NCI-H187 (cell line): ENCODE results near the gene TUBB2B.
"Not testable (repeated sequence)": the region's sequence is repeated elsewhere in the genome, so short reads cannot be mapped to it uniquely, and the experiment has no call there.

ENCODE experiments used
- DNase-seq, 2 experiments: peaks; one replicate each; lab custom pipeline; 2025; lab: John Stamatoyannopoulos, UW

Gene TUBB2B

DNA sequence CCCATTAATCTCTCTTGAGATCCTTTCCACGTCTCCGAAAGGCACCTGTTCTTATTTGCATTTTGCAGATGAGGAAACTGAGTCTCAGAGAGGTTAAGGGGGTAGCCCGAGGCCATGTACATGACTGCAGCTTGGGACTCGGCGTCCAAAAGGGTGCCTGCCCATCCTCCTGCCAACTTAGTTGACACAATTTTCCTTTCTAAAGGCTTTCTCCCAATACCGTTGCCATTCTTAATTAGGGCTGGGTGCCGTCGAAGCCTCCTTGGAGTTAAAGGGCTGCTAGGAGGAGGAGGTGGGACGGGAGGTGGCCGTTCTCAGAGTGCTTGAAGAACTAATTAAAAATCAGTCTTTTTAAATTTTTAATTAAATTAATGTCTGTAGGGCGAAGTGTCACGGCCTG is 30.7 kb upstream of the TUBB2B start:
- no peak for DNase-seq

DNA sequence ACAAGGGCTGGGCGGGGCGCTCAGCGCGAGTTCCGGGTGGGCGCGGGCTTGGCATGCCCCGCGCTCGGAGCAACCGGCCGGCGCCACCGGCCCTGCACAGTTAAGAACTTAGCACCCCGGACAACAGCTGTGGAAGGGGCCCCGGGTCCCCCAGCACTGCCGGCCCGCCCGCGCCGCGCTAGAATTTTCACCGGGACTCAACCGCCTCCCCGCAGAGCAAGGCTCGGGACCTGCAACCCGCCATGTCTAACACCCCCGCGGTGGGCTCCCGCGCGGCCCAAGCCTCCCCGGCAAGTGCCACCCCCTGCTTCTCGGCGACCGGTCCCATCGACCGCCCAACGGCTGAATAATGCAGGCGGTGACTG is 26.1 kb upstream of the TUBB2B start:
- no peak for DNase-seq

DNA sequence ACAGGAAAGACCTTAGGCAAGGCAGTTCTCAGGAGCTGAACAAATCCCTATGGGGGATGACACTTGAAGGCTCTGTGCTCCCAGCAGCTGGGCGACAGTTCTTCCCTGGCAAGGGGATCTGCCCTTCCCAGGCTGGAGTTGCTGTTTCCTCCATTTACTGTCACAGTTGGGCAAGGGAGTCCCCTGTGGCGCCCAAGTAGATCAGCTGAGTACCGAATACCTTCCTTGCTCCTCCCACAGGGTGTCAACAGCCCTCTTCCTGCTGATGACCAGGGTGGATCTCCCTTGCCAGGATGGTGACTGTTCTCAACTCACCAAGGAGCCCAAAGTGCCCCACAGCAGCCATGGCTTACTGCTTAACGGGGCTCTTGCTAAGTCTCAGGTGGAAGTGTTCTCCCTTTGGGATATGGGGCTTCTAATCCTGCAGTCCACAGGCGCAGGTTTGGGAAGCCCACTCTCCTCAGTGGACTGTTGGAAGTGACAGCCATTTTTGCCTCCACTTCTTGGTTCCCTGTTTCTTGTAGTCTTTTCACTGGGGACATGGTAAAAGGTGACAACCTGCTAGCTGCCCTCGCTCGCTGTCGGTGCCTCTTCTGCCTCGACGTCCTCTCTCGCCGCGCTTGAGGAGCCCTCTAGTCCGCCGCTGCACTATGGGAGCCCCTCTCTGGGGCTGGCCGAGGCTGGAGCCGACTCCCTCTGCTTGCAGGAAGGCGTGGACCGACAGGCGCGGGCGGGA is 25.6 kb upstream of the TUBB2B start:
- DNase-seq = no peak

DNA sequence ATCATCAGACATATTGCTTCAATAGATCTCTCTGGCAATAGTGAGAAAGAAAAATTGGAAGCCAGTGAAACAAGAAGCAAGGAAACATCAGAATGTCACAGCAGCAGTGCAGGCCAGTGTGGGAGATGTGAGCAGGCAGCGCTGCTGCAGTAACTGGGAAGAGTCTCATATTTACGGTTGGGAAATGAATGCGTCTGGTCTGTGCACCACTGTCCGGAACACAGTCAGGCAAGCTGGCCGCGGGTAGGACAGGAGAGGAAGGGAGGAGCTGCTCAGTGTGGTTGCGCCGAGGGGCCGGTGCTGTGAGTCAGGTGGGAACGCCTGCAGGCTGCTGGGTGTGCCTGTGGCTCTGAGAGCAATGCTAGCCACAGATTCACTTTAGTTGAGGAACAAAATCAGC is 24.9 kb upstream of the TUBB2B start:
- DNase-seq = no peak

DNA sequence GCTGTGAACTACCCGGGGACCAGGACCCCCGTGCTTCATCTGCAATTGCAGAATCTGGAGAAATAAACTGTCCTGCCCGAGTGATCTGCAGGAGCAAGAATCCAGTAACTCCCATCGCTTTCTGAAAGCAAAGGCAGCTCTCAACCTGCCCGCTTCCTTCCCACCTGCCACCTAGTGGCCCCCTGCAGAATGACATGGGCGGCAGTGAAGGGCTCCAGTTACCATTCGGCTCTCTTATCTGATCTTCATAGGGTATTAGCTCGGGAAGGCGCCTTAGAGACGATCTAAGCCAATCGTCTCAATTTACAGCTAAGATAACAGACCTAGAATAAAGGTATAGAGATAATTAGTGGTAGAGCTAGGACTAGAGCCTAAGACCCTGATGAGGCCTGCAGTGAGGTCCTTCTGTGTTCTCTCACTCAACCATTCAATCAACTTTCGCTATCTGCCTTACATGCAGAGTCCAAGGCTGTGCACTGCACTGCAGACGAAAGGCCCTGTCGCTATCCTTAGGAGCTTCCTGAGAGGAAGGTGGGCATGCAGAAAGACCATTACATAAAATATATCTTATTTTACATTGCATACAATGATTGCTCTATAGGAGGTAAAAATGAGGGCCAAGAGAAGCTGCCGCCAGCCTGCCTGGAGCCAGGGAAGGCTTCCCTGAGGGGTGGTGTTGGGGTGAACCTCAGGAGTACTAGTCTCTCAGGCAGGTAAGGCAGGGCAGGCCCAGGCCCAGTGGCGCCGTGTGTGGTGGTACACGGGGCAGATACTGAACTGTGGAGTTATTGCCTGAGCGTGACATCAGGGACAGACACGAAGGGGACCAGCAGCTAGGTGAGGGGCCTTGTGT is 24.2 kb upstream of the TUBB2B start:
- peak; percentile 68 to 84 for DNase-seq

DNA sequence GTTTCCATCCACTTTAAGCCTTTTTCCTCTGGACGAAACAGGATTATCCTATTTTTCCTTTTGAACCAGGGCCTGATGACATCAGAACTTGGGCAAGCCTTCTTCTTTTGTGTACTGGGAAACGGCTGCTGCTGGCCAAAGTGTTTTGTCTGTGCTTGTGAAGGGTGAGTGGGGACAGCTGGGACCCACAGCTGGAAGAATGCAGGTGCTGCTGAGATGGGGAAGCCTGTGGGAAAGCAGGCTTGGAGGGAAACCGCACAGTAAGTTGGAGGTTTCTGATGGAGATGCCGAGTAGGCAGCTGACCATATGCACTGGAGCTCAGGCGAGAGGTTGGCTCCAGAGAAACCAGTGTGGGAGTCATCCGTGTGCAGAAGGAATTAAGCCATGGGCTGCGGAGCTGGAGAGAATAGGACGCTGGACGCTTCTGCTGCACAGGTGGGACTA is 22.8 kb upstream of the TUBB2B start:
- peak in 1 of 2 experiments; percentile 10 for DNase-seq

DNA sequence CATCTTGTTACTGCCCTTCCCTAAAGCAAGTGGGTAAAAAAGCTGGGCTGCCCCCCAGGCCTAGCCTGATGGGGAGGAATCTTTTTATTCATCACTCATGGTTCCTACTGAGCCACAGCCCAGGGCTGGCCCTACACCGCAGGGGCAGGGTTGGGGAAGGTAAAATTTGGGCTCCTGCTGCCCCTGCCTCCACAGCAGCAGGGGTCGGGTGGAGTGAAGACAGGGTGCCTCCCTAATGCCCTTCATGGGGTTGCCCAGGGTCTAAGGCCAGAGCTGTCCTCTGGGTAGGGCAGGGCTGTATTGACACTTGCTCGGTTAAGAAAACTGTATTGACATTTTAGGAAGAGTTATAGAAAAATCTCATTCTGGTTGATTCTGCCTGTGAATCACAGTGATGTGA is 22.4 kb upstream of the TUBB2B start:
- no peak for DNase-seq

DNA sequence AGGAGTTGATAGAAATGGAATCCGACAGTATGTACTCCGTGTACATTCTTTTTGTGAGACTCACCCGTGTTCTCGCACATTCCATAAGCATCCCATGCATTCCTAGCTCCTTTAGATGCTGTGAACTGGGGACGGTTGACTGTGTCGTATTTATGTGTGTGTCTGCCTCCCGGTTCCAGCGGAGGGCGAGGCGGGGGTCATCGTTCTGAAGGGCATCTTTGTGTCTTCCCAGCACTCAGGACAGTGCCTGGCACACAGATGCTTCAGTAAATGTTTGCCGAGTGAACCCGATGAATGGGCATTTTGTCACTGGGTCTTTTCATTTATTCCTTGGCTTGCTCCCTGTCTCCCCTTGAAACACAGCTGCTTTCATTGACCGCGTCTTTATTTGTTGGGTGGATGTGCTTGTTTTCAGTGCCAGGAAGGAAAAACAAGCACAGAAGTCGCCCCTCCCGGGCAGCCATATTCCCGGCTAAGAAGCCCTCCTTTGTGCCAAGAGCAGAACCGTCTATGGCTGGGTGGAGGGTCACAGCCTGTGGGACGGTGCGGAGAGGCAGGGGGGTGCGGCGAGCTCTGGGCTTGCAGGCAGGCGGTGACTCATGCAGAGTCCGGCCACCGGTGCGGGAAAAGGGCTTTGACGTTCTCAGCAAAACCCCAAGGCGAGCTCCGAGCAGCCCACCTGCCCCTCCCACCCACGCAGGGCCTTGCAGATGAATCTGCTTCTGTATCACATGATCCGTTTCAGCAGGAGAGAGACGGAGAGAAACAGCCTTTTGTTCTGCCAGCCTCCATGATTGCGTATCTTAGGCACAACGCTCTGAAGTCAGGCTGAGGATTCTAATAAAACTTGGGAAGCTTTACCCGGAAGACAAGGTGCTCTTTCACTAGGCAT is 20.0 kb upstream of the TUBB2B start:
- no peak for DNase-seq

DNA sequence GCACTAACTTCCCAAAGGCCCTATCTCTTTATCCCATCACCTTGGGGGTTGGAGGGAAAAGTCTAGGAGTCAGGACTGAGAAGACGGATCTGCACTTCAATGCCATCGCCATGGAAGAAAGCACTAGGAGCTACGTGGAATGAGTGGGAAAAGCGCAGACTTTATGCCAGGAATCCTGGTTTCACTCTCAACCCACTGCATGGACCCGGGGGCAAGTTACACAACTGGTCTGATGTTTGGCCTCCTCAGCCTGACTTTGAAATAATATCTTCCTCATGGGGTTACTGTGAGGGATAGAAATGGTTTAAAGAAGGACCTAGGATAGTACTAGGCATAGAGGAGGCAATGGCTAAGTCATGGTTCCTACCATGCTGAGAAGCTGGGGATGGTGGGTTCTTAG is 17.8 kb upstream of the TUBB2B start:
- no peak for DNase-seq

DNA sequence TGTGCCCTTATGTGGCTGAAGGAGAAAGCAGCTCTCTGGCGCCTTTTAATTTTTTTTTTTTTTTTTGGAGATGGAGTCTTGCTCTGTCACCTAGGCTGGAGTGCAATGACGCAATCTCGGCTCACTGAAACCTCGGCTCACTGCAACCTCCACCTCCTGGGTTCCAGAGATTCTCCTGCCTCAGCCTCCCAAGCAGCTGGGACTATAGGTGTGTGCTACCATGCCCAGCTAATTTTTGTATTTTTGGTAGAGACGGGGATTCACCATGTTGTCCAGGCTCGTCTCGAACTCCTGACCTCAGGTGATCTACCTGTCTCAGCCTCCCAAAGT is 17.3 kb upstream of the TUBB2B start:
- not testable (repeated sequence) for DNase-seq

DNA sequence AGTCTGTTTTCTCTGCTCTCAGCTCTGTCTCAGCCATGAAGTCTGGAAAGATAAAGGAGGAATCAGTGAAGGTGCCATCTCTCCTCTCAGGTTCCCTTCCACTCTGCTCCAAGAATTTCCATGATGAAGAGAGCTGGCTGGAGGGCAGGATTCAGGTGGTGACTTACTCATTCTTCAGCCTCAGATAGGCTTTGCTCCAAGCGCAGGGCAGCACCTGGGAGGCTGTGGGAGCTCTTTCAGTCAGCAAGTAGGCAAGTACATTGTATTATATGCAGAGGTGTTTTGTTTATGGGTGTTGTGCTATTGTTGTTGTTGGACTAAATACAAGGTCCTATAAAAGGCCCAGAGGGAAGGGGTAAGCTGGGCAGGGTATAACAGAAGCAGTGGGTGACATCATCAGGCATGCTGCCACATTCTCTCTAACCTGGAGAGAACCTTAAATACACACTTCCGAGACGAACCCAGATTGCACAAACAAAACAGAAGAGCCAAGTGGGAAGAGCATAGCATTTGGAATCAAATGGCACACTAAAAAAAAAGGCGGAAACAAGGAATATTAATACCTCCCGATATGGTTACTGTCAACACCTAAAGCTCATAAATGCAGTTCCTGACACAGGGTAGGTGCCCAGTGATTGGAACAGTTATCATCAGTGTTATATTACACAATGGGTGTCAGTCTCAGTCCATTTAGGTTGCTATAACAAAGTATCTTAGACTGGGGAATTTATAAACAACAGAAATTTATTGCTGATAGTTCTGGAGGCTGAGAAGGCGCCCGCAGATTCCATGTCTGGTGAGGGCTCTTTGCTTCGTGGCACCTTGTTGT is 16.8 kb upstream of the TUBB2B start:
- no peak for DNase-seq

DNA sequence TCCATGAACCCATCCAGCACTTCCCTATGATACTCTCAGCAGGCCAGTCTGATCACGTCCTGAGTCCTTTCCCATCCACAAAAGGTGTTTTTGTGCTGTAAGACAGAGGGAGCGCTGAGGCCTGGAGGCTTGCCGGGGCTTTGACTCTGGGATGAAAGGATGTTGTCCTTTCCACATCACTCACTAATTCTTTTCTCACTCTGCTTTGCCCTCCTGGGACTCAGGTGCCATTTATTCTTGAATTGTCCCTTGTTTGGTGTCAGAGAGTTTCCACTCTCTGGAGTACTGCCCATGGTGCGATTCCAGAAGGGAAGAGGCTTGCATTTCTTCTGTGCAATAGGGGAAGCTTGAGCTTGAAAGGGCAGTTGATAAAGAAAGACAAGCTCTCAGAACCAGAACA is 15.3 kb upstream of the TUBB2B start:
- no peak for DNase-seq

DNA sequence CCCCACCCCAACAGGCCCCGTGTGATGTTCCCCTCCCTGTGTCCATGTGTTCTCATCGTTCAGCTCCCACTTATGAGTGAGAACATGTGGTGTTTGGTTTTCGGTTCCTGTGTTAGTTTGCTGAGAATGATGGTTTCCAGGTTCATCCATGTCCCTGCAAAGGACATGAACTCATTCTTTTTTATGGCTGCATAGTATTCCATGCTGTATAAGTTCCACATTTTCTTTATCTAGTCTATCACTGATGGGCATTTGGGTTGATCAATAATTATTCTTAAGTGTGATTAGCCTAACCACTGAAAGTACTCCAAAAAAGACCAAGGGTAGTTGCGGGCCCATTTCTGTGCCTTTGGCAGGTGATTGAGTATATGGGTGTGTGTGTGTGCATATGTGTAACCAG is 14.3 kb upstream of the TUBB2B start:
- not testable (repeated sequence) for DNase-seq

DNA sequence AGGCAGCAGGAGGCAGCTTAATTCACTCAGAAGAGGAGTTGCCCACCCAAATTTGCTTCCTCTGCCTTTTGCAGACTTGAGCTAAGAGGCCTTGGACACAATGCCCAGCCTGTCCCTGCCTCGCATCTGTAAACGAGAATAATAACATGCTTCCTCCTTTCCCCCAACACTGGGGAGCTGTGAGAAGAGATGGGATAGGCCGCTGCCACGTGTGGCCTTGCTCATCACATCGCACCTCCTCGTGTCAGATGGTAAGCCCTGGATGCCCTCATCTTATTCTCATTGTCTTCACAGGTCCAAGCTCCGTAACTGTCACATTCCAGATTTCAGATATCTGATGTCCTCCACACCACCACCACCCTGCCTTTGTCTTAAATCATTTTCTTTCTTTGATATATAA is 13.1 kb upstream of the TUBB2B start:
- no peak for DNase-seq

DNA sequence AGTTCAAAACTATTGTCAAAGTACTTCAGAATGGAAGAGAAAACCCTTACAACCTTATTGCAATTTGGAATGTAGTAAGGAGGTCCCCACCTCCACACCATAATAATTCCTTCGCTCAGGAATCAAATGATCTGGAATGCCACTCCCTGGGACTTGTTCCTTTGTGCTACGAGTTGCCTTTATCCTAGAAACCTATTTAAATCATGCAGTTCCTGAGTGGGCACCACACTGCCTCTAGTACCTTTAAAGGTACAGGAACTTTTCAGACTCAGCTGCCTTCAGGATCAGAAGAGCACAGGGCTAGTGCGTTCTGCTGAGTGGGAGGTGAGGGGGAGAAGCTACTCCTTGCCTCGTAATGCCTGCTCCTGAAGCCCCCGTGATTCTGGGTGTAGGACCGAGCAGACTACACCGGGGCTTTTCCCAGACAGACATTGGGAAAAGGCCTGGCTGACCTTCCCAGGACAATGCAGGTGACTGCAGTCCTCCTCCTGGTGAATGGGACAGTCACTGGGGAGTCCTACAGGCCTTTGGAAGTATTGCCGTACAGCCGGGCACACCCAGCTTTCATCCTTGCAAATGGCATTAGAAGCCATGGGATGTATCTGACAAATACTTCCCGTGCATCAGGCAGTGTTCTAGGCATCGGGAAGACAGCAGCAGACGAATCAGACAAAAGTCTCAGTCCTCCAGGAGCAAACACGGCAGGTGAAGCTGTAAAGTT is 11.8 kb upstream of the TUBB2B start:
- DNase-seq = no peak

DNA sequence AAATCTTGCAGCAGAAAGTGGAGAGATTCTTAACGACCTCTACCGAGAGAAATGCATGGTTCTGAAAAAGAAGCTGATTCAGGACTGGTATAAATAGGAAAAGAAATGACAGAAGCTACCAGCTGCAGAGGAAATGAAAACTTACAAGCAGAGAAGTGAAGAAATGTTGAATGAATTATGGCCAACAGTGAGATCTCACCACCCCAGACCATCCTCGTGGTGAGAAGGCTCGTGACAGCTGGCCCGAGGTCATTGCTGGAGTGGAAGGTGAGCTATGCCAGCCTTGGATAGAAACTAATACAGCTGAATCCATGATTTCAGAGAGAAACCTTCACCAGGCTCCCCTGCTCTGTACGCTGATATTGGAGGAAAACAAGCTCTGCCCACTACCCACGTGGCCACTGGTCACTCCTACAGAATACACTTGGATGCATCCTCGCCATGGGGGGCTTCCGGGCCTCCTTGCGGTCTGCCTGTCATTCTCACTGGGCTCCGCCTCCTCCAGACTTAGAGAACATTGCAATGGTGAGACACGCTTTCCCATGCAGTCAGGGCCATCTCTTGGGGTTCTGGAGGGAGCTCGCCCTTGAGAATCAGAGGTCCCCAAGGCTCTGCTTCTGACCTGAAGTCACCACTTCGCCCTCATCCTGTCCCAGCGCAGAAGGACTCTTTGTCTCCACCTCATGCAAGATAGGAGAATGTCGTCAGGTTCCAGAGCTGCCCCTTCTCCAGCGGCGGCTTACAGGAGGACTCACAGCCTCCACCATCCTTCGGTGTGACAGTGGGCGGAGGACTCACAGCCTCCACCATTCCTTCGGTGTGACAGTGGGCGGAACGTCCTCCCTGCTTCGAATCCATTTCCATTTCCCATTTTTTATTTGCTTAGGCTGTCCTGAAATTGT is 10.6 kb upstream of the TUBB2B start:
- DNase-seq = no peak

DNA sequence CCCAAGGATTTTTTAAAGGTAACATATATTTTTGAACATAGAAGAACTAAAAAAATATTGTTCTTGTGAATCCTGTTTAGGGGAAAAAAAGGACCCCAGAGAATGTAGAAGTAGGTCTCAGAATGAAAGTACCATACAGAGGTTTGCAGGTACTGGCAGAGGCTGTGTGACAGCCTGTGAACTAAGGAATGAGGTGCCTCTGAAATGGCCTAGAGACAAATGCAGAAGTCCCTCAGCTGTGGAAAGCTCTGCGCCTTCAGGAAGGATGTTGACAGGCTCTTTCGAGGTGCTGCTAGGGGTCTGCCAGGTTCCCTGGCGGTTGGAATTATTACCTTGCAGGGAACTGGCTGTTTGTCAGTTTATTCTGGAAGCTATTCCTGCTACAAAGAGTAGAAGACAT is 8.6 kb upstream of the TUBB2B start:
- DNase-seq = no peak

DNA sequence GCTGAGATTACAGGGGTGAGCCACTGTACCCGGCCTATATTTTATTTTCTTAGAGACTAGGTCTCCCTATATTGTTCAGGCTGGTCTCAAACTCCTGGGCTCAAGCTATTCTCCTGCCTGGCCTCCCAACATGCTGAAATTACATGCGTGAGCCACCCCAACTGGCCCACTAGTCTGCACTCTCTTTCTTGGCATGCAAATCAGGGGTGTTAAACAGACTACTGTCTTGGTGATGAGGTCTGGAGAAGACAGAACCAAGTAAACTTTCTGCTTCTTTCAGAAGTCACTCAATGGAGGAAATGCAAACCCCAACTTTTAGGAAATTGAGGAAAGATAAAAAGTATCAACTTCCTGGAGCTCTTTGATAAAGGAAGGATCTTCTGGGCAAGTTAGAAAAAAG is 8.0 kb upstream of the TUBB2B start:
- DNase-seq = no peak

DNA sequence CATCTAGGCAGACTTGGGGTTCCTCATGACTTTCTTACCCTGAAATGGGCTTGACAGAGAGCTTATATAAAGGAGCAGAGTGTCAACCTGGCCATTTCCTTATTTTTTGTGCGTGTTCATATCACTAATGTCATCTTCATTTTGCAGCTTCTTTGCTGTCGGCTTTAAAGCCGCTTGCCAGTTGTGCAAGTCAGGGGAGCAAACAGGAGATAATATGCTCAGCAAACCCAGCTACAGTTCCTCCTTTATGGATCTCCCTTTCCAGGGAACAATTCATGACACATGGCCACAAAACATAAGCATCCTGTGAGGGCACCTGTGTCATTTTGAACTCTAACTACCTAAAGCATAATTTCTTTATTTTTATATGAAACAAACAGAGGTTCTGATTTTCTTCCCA is 6.5 kb upstream of the TUBB2B start:
- DNase-seq = no peak

DNA sequence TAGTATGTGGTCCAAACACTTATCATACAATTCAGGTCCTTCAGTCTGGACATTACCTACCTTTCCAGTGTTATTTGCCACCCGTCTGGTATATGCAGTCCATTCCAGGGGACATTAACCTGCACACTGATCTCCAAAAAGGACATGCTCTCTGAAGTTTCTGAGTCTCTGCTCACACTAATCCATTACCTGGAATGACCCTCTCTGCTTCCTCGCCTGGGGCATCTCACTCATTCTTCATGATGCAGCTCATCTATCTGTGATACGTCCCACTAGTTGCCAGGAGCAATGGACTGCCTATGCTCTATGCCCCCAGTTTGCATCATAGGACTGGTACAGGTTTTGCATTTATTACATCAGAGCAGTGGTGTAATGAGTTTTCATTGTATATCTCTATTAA is 5.9 kb upstream of the TUBB2B start:
- no peak for DNase-seq
